Measurements from ENCODE around the gene NTNG1. TPM values are rescaled to one million over a fixed set of nuclear protein-coding genes. Genes with fewer than 3 reads are reported as not detected.

The NTNG1 gene
- total and polyA plus RNA-seq, 9 donors: 0.28 to 9.1 (median 0.97) TPM

GRCh38 chr1:107138767-107139445, 1.9 kb upstream of the NTNG1 start:
- Histone ChIP-seq H3K9me3 (no peaks in the 10 kb centered on the region), H3K4me1 (ENCODE audit: insufficient read depth) (peaks cover 5% of the 10 kb centered on the region), H3K27ac (no peak overlapping the region), H3K4me3 (no peak overlapping the region), H3K27me3 (no peaks in the 10 kb centered on the region), H3K36me3 (no peaks in the 10 kb centered on the region)
- DNase-seq: no peak
- TF ChIP-seq POLR2A (IDR thresholded peaks at IDR 0.05) (no peak), CTCF (IDR thresholded peaks at IDR 0.05) (no peak), EP300 (IDR thresholded peaks at IDR 0.05) (no peak)
- intact Hi-C loops (cut with DNase I): no loop called here
- WGBS, 3 donors: 87 to 97% (median 90%) methylated on average over 3 of the region's 3 CpGs

DNA sequence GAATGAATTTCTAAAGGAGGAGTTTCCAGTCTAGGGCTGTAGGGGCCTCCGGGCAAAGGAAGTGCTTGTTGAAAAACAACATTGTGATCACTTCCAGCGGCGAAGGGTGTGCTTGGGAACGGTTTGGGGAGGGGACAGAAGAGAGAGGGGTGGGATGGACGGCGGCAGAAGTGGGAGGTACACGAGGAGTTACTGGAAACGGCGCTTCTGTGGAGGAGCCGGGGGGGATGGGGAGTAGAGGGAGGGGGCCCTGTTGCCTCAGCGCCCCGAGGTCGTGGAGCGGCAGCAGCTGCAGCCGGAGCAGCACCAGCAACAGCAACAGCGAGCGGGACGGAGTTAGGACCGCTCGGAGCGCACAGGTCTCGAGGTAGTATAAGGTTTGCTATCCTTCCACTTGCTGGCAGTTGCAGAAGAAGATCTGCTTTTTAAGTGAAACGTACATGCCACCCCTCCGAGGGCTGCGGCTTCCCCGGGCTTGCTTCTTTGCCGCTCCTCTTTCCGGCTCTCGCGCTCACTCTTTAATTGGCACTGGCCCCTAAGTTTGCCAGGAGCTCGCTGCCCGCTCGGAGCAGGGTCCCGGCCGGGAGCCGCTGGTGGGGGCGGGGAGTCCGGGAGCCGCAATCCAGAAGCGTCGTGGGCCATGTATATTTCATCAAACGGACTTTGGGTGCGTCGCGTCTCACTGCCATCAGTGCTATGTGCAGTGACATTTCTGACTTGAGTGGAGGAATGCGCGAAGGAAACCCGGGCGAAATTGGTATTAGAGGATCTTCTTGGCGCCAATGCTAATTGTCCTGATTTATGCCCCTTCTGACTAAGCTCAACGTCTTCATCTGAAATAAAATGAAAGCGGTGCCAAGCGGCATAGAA, 771 bp upstream of the NTNG1 start:
- intact Hi-C loops (cut with DNase I): no loop called here
- peak in 3 of 5 donors; percentile 17 to 35 (median 24) for DNase-seq
- WGBS, 3 donors: 0 to 1% (median 1%) methylated on average over 53 of the region's 53 CpGs
- H3K9me3 ChIP-seq: no peaks in the 10 kb centered on the region
- no peak for TF ChIP-seq EP300 (IDR thresholded peaks at IDR 0.05)
- TF ChIP-seq POLR2A (IDR thresholded peaks at IDR 0.05): no peak
- no peak for TF ChIP-seq CTCF (IDR thresholded peaks at IDR 0.05)
- H3K36me3 ChIP-seq: no peaks in the 10 kb centered on the region
- peaks cover 5% of the 10 kb centered on the region for H3K4me1 ChIP-seq (ENCODE audit: insufficient read depth)
- no peak overlapping the region for H3K27ac ChIP-seq
- peak overlapping the region; percentile 49 for H3K4me3 ChIP-seq
- H3K27me3 ChIP-seq: no peaks in the 10 kb centered on the region

DNA sequence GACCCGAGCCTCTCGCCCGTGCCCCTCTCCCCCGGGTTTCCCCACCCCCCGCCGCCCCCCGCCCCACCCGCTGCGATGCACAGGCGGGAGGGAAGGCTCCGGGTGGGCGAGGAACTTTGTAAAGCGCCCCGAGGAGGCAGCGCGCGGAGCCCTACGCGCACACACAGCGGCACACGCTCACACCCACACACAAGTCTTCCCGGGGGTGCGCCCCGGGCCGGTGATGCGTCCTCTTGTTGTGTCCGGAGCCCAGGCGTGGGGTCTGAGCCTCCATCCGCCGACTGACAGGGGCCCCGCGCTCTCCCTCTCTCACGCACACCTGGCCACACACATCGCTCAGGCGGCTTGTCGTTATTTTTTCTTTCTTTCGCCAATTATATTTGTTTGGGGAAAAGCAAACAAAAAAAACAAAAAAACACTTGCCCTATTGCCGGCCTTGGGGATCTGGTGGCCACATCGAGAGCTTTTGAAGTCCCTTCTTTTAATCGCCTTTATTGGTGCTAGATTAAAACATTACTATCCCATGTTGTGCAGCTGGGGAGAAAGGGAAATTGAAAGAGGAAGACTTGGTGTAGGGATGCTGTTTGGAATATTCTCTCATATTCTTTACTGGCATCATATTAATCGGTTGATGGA, 770 bp downstream of the NTNG1 start:
- no peaks in the 10 kb centered on the region for H3K27me3 ChIP-seq
- peaks cover 5% of the 10 kb centered on the region for H3K4me1 ChIP-seq (ENCODE audit: insufficient read depth)
- H3K4me3 ChIP-seq: peak overlapping the region; percentile 49
- TF ChIP-seq POLR2A (IDR thresholded peaks at IDR 0.05) (no peak), CTCF (IDR thresholded peaks at IDR 0.05) (no peak)
- no peaks in the 10 kb centered on the region for H3K36me3 ChIP-seq
- peak in 2 of 5 donors; percentile 17 to 33 for DNase-seq
- no peaks in the 10 kb centered on the region for H3K9me3 ChIP-seq
- H3K27ac ChIP-seq: no peak overlapping the region
- intact Hi-C loops (cut with DNase I): no loop called here
- WGBS, 3 donors: 1% methylated on average over 27 to 41 of the region's 41 CpGs

- intact Hi-C loops (cut with DNase I): no loop called here
- Histone ChIP-seq H3K36me3 (no peaks in the 10 kb centered on the region), H3K27ac (no peak overlapping the region), H3K27me3 (no peaks in the 10 kb centered on the region), H3K4me3 (peak overlapping the region; percentile 49), H3K9me3 (no peaks in the 10 kb centered on the region), H3K4me1 (ENCODE audit: insufficient read depth) (peaks cover 5% of the 10 kb centered on the region)
- DNase-seq: no peak
- 1 to 3% (median 1%) methylated on average over 5 of the region's 5 CpGs for WGBS, 3 donors
- TF ChIP-seq POLR2A (IDR thresholded peaks at IDR 0.05) (no peak), EP300 (IDR thresholded peaks at IDR 0.05) (no peak), CTCF (IDR thresholded peaks at IDR 0.05) (peak in 1 of 3 donors; percentile 50)
Observed at GRCh38 chr1:107142140-107142542, 1.3 kb downstream of the NTNG1 start.

Data from ovary (tissue), 9 donors.